Measurements from ENCODE around the gene FBXL7.

Gene FBXL7

GRCh38 chr5:15704397-15704947, 204.5 kb downstream of the FBXL7 start:
- H3K4me3 ChIP-seq (ENCODE audit: low read length in 2 of 2), result no peak overlapping the region
- H3K27ac ChIP-seq (ENCODE audit: low read depth in 2 of 2, low read length in 2 of 2), result no peak overlapping the region
- H3K4me1 ChIP-seq (ENCODE audit: control insufficient read depth in 2 of 2, insufficient read depth in 2 of 2, low read length in 2 of 2), result no peaks in the 10 kb centered on the region
- H3K36me3 ChIP-seq (ENCODE audit: control insufficient read depth in 2 of 2, insufficient read depth in 2 of 2, low read length in 2 of 2), result no peaks in the 10 kb centered on the region
- H3K27me3 ChIP-seq (ENCODE audit: control insufficient read depth in 2 of 2, insufficient read depth in 2 of 2, low read length in 2 of 2), result no peaks in the 10 kb centered on the region
- H3K9me3 ChIP-seq (ENCODE audit: control insufficient read depth in 2 of 2, low read length in 2 of 2), result no peaks in the 10 kb centered on the region
- H3K9ac ChIP-seq (ENCODE audit: low read depth in 1 of 2, low read length in 2 of 2), result no peak overlapping the region

GRCh38 chr5:15707631-15708030, 207.7 kb downstream of the FBXL7 start:
- no peaks in the 10 kb centered on the region for H3K4me1 ChIP-seq (ENCODE audit: control insufficient read depth in 2 of 2, insufficient read depth in 2 of 2, low read length in 2 of 2)
- H3K27me3 ChIP-seq (ENCODE audit: control insufficient read depth in 2 of 2, insufficient read depth in 2 of 2, low read length in 2 of 2), result no peaks in the 10 kb centered on the region
- no peaks in the 10 kb centered on the region for H3K9me3 ChIP-seq (ENCODE audit: control insufficient read depth in 2 of 2, low read length in 2 of 2)
- H3K27ac ChIP-seq (ENCODE audit: low read depth in 2 of 2, low read length in 2 of 2), result no peak overlapping the region
- no peak overlapping the region for H3K9ac ChIP-seq (ENCODE audit: low read depth in 1 of 2, low read length in 2 of 2)
- H3K4me3 ChIP-seq (ENCODE audit: low read length in 2 of 2), result no peak overlapping the region
- no peaks in the 10 kb centered on the region for H3K36me3 ChIP-seq (ENCODE audit: control insufficient read depth in 2 of 2, insufficient read depth in 2 of 2, low read length in 2 of 2)

GRCh38 chr5:15711892-15712291, 211.9 kb downstream of the FBXL7 start:
- Histone ChIP-seq H3K36me3 (ENCODE audit: control insufficient read depth in 2 of 2, insufficient read depth in 2 of 2, low read length in 2 of 2) (no peaks in the 10 kb centered on the region), H3K4me1 (ENCODE audit: control insufficient read depth in 2 of 2, insufficient read depth in 2 of 2, low read length in 2 of 2) (no peaks in the 10 kb centered on the region), H3K4me3 (ENCODE audit: low read length in 2 of 2) (no peak overlapping the region), H3K27me3 (ENCODE audit: control insufficient read depth in 2 of 2, insufficient read depth in 2 of 2, low read length in 2 of 2) (no peaks in the 10 kb centered on the region), H3K9ac (ENCODE audit: low read depth in 1 of 2, low read length in 2 of 2) (no peak overlapping the region), H3K9me3 (ENCODE audit: control insufficient read depth in 2 of 2, low read length in 2 of 2) (no peaks in the 10 kb centered on the region), H3K27ac (ENCODE audit: low read depth in 2 of 2, low read length in 2 of 2) (no peak overlapping the region)

GRCh38 chr5:15715535-15715934, 215.6 kb downstream of the FBXL7 start:
- H3K27me3 ChIP-seq (ENCODE audit: control insufficient read depth in 2 of 2, insufficient read depth in 2 of 2, low read length in 2 of 2), result no peaks in the 10 kb centered on the region
- H3K9me3 ChIP-seq (ENCODE audit: control insufficient read depth in 2 of 2, low read length in 2 of 2), result no peaks in the 10 kb centered on the region
- no peaks in the 10 kb centered on the region for H3K36me3 ChIP-seq (ENCODE audit: control insufficient read depth in 2 of 2, insufficient read depth in 2 of 2, low read length in 2 of 2)
- H3K27ac ChIP-seq (ENCODE audit: low read depth in 2 of 2, low read length in 2 of 2), result no peak overlapping the region
- H3K4me3 ChIP-seq (ENCODE audit: low read length in 2 of 2), result no peak overlapping the region
- H3K4me1 ChIP-seq (ENCODE audit: control insufficient read depth in 2 of 2, insufficient read depth in 2 of 2, low read length in 2 of 2), result no peaks in the 10 kb centered on the region
- no peak overlapping the region for H3K9ac ChIP-seq (ENCODE audit: low read depth in 1 of 2, low read length in 2 of 2)

- H3K27me3 ChIP-seq (ENCODE audit: control insufficient read depth in 2 of 2, insufficient read depth in 2 of 2, low read length in 2 of 2), result no peaks in the 10 kb centered on the region
- no peaks in the 10 kb centered on the region for H3K36me3 ChIP-seq (ENCODE audit: control insufficient read depth in 2 of 2, insufficient read depth in 2 of 2, low read length in 2 of 2)
- no peak overlapping the region for H3K27ac ChIP-seq (ENCODE audit: low read depth in 2 of 2, low read length in 2 of 2)
- no peaks in the 10 kb centered on the region for H3K4me1 ChIP-seq (ENCODE audit: control insufficient read depth in 2 of 2, insufficient read depth in 2 of 2, low read length in 2 of 2)
- H3K9me3 ChIP-seq (ENCODE audit: control insufficient read depth in 2 of 2, low read length in 2 of 2), result no peaks in the 10 kb centered on the region
- H3K4me3 ChIP-seq (ENCODE audit: low read length in 2 of 2), result no peak overlapping the region
- no peak overlapping the region for H3K9ac ChIP-seq (ENCODE audit: low read depth in 1 of 2, low read length in 2 of 2)
Observed at GRCh38 chr5:15715967-15716366, 216.0 kb downstream of the FBXL7 start.

- Histone ChIP-seq H3K4me3 (ENCODE audit: low read length in 2 of 2) (no peak overlapping the region), H3K36me3 (ENCODE audit: control insufficient read depth in 2 of 2, insufficient read depth in 2 of 2, low read length in 2 of 2) (no peaks in the 10 kb centered on the region), H3K27me3 (ENCODE audit: control insufficient read depth in 2 of 2, insufficient read depth in 2 of 2, low read length in 2 of 2) (no peaks in the 10 kb centered on the region), H3K27ac (ENCODE audit: low read depth in 2 of 2, low read length in 2 of 2) (no peak overlapping the region), H3K9ac (ENCODE audit: low read depth in 1 of 2, low read length in 2 of 2) (no peak overlapping the region), H3K4me1 (ENCODE audit: control insufficient read depth in 2 of 2, insufficient read depth in 2 of 2, low read length in 2 of 2) (no peaks in the 10 kb centered on the region), H3K9me3 (ENCODE audit: control insufficient read depth in 2 of 2, low read length in 2 of 2) (no peaks in the 10 kb centered on the region)
Observed at GRCh38 chr5:15717001-15717400, 217.0 kb downstream of the FBXL7 start.

GRCh38 chr5:15718421-15719179, 218.6 kb downstream of the FBXL7 start:
- H3K9me3 ChIP-seq (ENCODE audit: control insufficient read depth in 2 of 2, low read length in 2 of 2), result no peaks in the 10 kb centered on the region
- H3K36me3 ChIP-seq (ENCODE audit: control insufficient read depth in 2 of 2, insufficient read depth in 2 of 2, low read length in 2 of 2), result no peaks in the 10 kb centered on the region
- no peak overlapping the region for H3K27ac ChIP-seq (ENCODE audit: low read depth in 2 of 2, low read length in 2 of 2)
- H3K4me1 ChIP-seq (ENCODE audit: control insufficient read depth in 2 of 2, insufficient read depth in 2 of 2, low read length in 2 of 2), result no peaks in the 10 kb centered on the region
- no peak overlapping the region for H3K9ac ChIP-seq (ENCODE audit: low read depth in 1 of 2, low read length in 2 of 2)
- H3K27me3 ChIP-seq (ENCODE audit: control insufficient read depth in 2 of 2, insufficient read depth in 2 of 2, low read length in 2 of 2), result no peaks in the 10 kb centered on the region
- no peak overlapping the region for H3K4me3 ChIP-seq (ENCODE audit: low read length in 2 of 2)

- Histone ChIP-seq H3K9me3 (ENCODE audit: control insufficient read depth in 2 of 2, low read length in 2 of 2) (no peaks in the 10 kb centered on the region), H3K9ac (ENCODE audit: low read depth in 1 of 2, low read length in 2 of 2) (no peak overlapping the region), H3K4me1 (ENCODE audit: control insufficient read depth in 2 of 2, insufficient read depth in 2 of 2, low read length in 2 of 2) (no peaks in the 10 kb centered on the region), H3K27ac (ENCODE audit: low read depth in 2 of 2, low read length in 2 of 2) (no peak overlapping the region), H3K27me3 (ENCODE audit: control insufficient read depth in 2 of 2, insufficient read depth in 2 of 2, low read length in 2 of 2) (no peaks in the 10 kb centered on the region), H3K4me3 (ENCODE audit: low read length in 2 of 2) (no peak overlapping the region), H3K36me3 (ENCODE audit: control insufficient read depth in 2 of 2, insufficient read depth in 2 of 2, low read length in 2 of 2) (no peaks in the 10 kb centered on the region)
Observed at GRCh38 chr5:15719784-15720183, 219.8 kb downstream of the FBXL7 start.

- Histone ChIP-seq H3K9ac (ENCODE audit: low read depth in 1 of 2, low read length in 2 of 2) (no peak overlapping the region), H3K27me3 (ENCODE audit: control insufficient read depth in 2 of 2, insufficient read depth in 2 of 2, low read length in 2 of 2) (no peaks in the 10 kb centered on the region), H3K36me3 (ENCODE audit: control insufficient read depth in 2 of 2, insufficient read depth in 2 of 2, low read length in 2 of 2) (no peaks in the 10 kb centered on the region), H3K4me3 (ENCODE audit: low read length in 2 of 2) (no peak overlapping the region), H3K9me3 (ENCODE audit: control insufficient read depth in 2 of 2, low read length in 2 of 2) (peaks cover 0 to 2% of the 10 kb centered on the region in 2 donors), H3K4me1 (ENCODE audit: control insufficient read depth in 2 of 2, insufficient read depth in 2 of 2, low read length in 2 of 2) (no peaks in the 10 kb centered on the region), H3K27ac (ENCODE audit: low read depth in 2 of 2, low read length in 2 of 2) (no peak overlapping the region)
Observed at GRCh38 chr5:15720515-15720914, 220.5 kb downstream of the FBXL7 start.

GRCh38 chr5:15722305-15722704, 222.3 kb downstream of the FBXL7 start:
- Histone ChIP-seq H3K36me3 (ENCODE audit: control insufficient read depth in 2 of 2, insufficient read depth in 2 of 2, low read length in 2 of 2) (no peaks in the 10 kb centered on the region), H3K4me1 (ENCODE audit: control insufficient read depth in 2 of 2, insufficient read depth in 2 of 2, low read length in 2 of 2) (no peaks in the 10 kb centered on the region), H3K27me3 (ENCODE audit: control insufficient read depth in 2 of 2, insufficient read depth in 2 of 2, low read length in 2 of 2) (no peaks in the 10 kb centered on the region), H3K27ac (ENCODE audit: low read depth in 2 of 2, low read length in 2 of 2) (no peak overlapping the region), H3K9me3 (ENCODE audit: control insufficient read depth in 2 of 2, low read length in 2 of 2) (peaks cover 0 to 7% of the 10 kb centered on the region in 2 donors), H3K4me3 (ENCODE audit: low read length in 2 of 2) (no peak overlapping the region), H3K9ac (ENCODE audit: low read depth in 1 of 2, low read length in 2 of 2) (no peak overlapping the region)

Data from mucosa of rectum (tissue), 2 donors.